ENCODE measurements around the gene LTBP4. TPM values are rescaled to one million over a fixed set of nuclear protein-coding genes. Genes with fewer than 3 reads are reported as not detected.

The LTBP4 gene
- total and polyA plus RNA-seq, 2 of the 13 experiments (the other 11 are each of a cell fraction or from before 2014, with no cell fraction given), result 0.86 to 2.3 TPM

GRCh38 chr19:40662925-40663694 lies 61.9 kb downstream of the LTBP4 start (continued):
- no peak for TF ChIP-seq ZNF407 (CRISPR knock-in tag; IDR thresholded peaks at IDR 0.05; ENCODE audit: not compliant biosample characterization)
- no peak for TF ChIP-seq ARID3A (IDR thresholded peaks at IDR 0.05; ENCODE audit: low read depth, low read length)
- TF ChIP-seq GATAD1 (CRISPR knock-in tag; IDR thresholded peaks at IDR 0.05), result peak; percentile 62
- TF ChIP-seq ZMYM4 (CRISPR knock-in tag; IDR thresholded peaks at IDR 0.05), result peak; percentile 62; the same call in 1 of the 2 replicates
- no peak for TF ChIP-seq CREB1 (IDR thresholded peaks at IDR 0.05)
- no peak for TF ChIP-seq CREB1 (CRISPR knock-in tag; IDR thresholded peaks at IDR 0.05)
- TF ChIP-seq NFE2L1 (CRISPR knock-in tag; IDR thresholded peaks at IDR 0.05; ENCODE audit: borderline replicate concordance), result 0 out of 2 replicates have a peak, but pooled peaks have one; percentile 28
- no peak for TF ChIP-seq ZNF609 (CRISPR knock-in tag; IDR thresholded peaks at IDR 0.05; ENCODE audit: borderline replicate concordance)
- no peak for TF ChIP-seq ZNF652 (CRISPR knock-in tag; IDR thresholded peaks at IDR 0.05; ENCODE audit: borderline replicate concordance, low read depth)
- no peak; the same call in 1 of the 2 replicates for TF ChIP-seq ZNF558 (CRISPR knock-in tag; IDR thresholded peaks at IDR 0.05; ENCODE audit: borderline replicate concordance)
- TF ChIP-seq KAT7 (CRISPR knock-in tag; IDR thresholded peaks at IDR 0.05; ENCODE audit: borderline replicate concordance), result no peak
- 0 out of 2 replicates have a peak, but pooled peaks have one; percentile 38 for TF ChIP-seq HES4 (CRISPR knock-in tag; IDR thresholded peaks at IDR 0.05; ENCODE audit: borderline replicate concordance)
- TF ChIP-seq ZNF580 (CRISPR knock-in tag; IDR thresholded peaks at IDR 0.05; ENCODE audit: borderline replicate concordance, low read depth), result peak; percentile 62; the same call in 1 of the 2 replicates

All from HepG2 (cell line).